Naive thymus-derived CD4-positive, alpha-beta T cell (primary cell): ENCODE measurements around the gene HMCN1. TPM values are rescaled to one million over a fixed set of nuclear protein-coding genes. Genes with fewer than 3 reads are reported as not detected.

Experiments
- ATAC-seq: fragments of 150-1000 bp; cut with Tn5 transposase; 2 replicates; pipeline ENCODE4 v1.10.0; 2021; ENCODE audit warnings: mild to moderate bottlenecking, moderate library complexity
- CTCF ChIA-PET: fragments of 350-600 bp; sonication (Branson Sonifier 250); formaldehyde crosslinking; loops from one replicate; lab custom pipeline; 2021; ENCODE audit warnings: antibody characterized with exemption; lab: Charles Lee
- POLR2A ChIA-PET: fragments of 350-600 bp; sonication (Branson Sonifier 250); formaldehyde crosslinking; loops from one replicate; lab custom pipeline; 2021; ENCODE audit warnings: antibody characterized with exemption, inconsistent platforms; lab: Charles Lee
- DNase-seq, 9 donors: peaks; one replicate each; pipeline versions ENCODE4 v3.0.0 to v3.0.0-alpha.2; 2020 to 2022; ENCODE audit warnings: mixed read lengths in 1 of 9
- H3K27ac ChIP-seq: one replicate; pipeline ENCODE4 v1.7.0; 2013; ENCODE audit warnings: mild to moderate bottlenecking, low read depth, low read length, moderate library complexity
- H3K27me3 ChIP-seq, 2 donors: one replicate each; pipeline ENCODE4 v1.7.0; 2013; ENCODE audit warnings: low read length in 2 of 2, mild to moderate bottlenecking in 2 of 2, moderate library complexity in 2 of 2; ENCODE audit not compliant: control insufficient read depth in 2 of 2, insufficient read depth in 2 of 2
- H3K36me3 ChIP-seq, 3 experiments: 1 replicate in 2 of 3; 2 replicates in 1 of 3; pipeline ENCODE4 v1.7.0; 2013; ENCODE audit warnings: low read length in 3 of 3, mild to moderate bottlenecking in 3 of 3, moderate library complexity in 1 of 3; ENCODE audit not compliant: insufficient read depth in 3 of 3, control insufficient read depth in 2 of 3
- H3K4me1 ChIP-seq, 2 donors: one replicate each; pipeline ENCODE4 v1.7.0; 2013; ENCODE audit warnings: low read length in 2 of 2, mild to moderate bottlenecking in 2 of 2, moderate library complexity in 1 of 2; ENCODE audit not compliant: control insufficient read depth in 2 of 2, insufficient read depth in 2 of 2
- H3K4me3 ChIP-seq: 2 replicates; pipeline ENCODE4 v1.7.0; 2013; ENCODE audit warnings: mild to moderate bottlenecking, low read length
- H3K9me3 ChIP-seq, 3 experiments: 1 replicate in 2 of 3; 2 replicates in 1 of 3; pipeline ENCODE4 v1.7.0; 2013; ENCODE audit warnings: low read length in 3 of 3; ENCODE audit not compliant: control insufficient read depth in 2 of 3
- H3K27ac Mint-ChIP-seq, 9 donors: one replicate each; pipeline ENCODE4 v1.8.0; 2020 to 2022; ENCODE audit warnings: mixed read lengths in 9 of 9, mild to moderate bottlenecking in 8 of 9, moderate library complexity in 5 of 9, inconsistent platforms in 2 of 9
- H3K27me3 Mint-ChIP-seq, 5 donors: one replicate each; pipeline ENCODE4 v1.8.0; 2021 to 2022; ENCODE audit warnings: mixed read lengths in 5 of 5, mild to moderate bottlenecking in 1 of 5
- H3K36me3 Mint-ChIP-seq, 5 donors: one replicate each; pipeline ENCODE4 v1.8.0; 2020 to 2022; ENCODE audit warnings: mixed read lengths in 5 of 5, mild to moderate bottlenecking in 3 of 5, inconsistent platforms in 1 of 5
- H3K4me1 Mint-ChIP-seq, 7 donors: one replicate each; pipeline ENCODE4 v1.8.0; 2020 to 2022; ENCODE audit warnings: mixed read lengths in 7 of 7, mild to moderate bottlenecking in 3 of 7, inconsistent platforms in 1 of 7
- H3K4me3 Mint-ChIP-seq, 10 donors: one replicate each; pipeline ENCODE4 v1.8.0; 2020 to 2022; ENCODE audit warnings: mild to moderate bottlenecking in 10 of 10, mixed read lengths in 10 of 10, moderate library complexity in 6 of 10, inconsistent platforms in 2 of 10
- H3K9me3 Mint-ChIP-seq, 11 donors: one replicate each; pipeline ENCODE4 v1.8.0; 2020 to 2022; ENCODE audit warnings: mixed read lengths in 11 of 11, mild to moderate bottlenecking in 4 of 11, inconsistent platforms in 1 of 11, moderate library complexity in 1 of 11
- intact Hi-C, 2 donors: fragments of 100-400 bp; cut with micrococcal nuclease; formaldehyde crosslinking; loops; one replicate each; pipeline ENCODE4 v1.15.1; 2023
- polyA plus RNA-seq, 2 donors: library from polyadenylated mRNA; unstranded; fragments of 300-500 nt; fragmentation: Illumina TruSeq; gene quantifications; one replicate each; pipeline ENCODE4 v1.2.3, GENCODE V29; 2021
- total RNA-seq, 6 experiments: library from RNA in 5 of 6; stranded (reverse) in 5 of 6; gene quantifications; 1 replicate in 5 of 6; 2 replicates in 1 of 6; pipeline ENCODE4 v1.2.3 and lab custom pipeline; 2021 to 2026

HMCN1 gene
- total and polyA plus RNA-seq, 7 experiments from 2014 or later: under 0.01 to 0.19 (median 0.16) TPM; not detected in 3

GRCh38 chr1:185939142-185939541, 205.0 kb downstream of the HMCN1 start:
- Histone ChIP-seq H3K4me3 (no peak overlapping the region), H3K9me3 (no peaks in the 10 kb centered on the region), H3K36me3 (no peaks in the 10 kb centered on the region), H3K4me1 (no peaks in the 10 kb centered on the region), H3K27ac (no peak overlapping the region), H3K27me3 (no peaks in the 10 kb centered on the region)
- no peak overlapping the region for H3K4me3 Mint-ChIP-seq
- intact Hi-C loops: no loop called here
- ChIA-PET POLR2A (no interaction called here), CTCF (no interaction called here)
- peaks cover 0 to 13% (median 3%) of the 10 kb centered on the region in 5 donors for H3K27me3 Mint-ChIP-seq
- DNase-seq: no peak
- no peaks in the 10 kb centered on the region for H3K4me1 Mint-ChIP-seq
- no peak for ATAC-seq
- H3K36me3 Mint-ChIP-seq: no peaks in the 10 kb centered on the region
- no peak overlapping the region for H3K27ac Mint-ChIP-seq
- peaks cover 0 to 19% (median 4%) of the 10 kb centered on the region in 11 donors for H3K9me3 Mint-ChIP-seq

GRCh38 chr1:185942961-185943360, 208.8 kb downstream of the HMCN1 start:
- H3K27ac ChIP-seq: no peak overlapping the region
- no peaks in the 10 kb centered on the region for H3K4me1 Mint-ChIP-seq
- H3K27me3 Mint-ChIP-seq: peaks cover 0 to 7% (median 0%) of the 10 kb centered on the region in 5 donors
- intact Hi-C loops: no loop called here
- CTCF ChIA-PET: no interaction called here
- H3K36me3 ChIP-seq: no peaks in the 10 kb centered on the region
- H3K36me3 Mint-ChIP-seq: no peaks in the 10 kb centered on the region
- H3K27me3 ChIP-seq: no peaks in the 10 kb centered on the region
- peaks cover 0 to 8% (median 0%) of the 10 kb centered on the region in 11 donors for H3K9me3 Mint-ChIP-seq
- H3K9me3 ChIP-seq: no peaks in the 10 kb centered on the region
- no peak overlapping the region for H3K4me3 ChIP-seq
- no peak for ATAC-seq
- POLR2A ChIA-PET: no interaction called here
- no peaks in the 10 kb centered on the region for H3K4me1 ChIP-seq
- H3K4me3 Mint-ChIP-seq: no peak overlapping the region
- H3K27ac Mint-ChIP-seq: no peak overlapping the region
- no peak for DNase-seq

GRCh38 chr1:185956881-185957280, 222.7 kb downstream of the HMCN1 start:
- ATAC-seq (no peak), DNase-seq (no peak)
- Histone ChIP-seq H3K36me3 (no peaks in the 10 kb centered on the region), H3K4me1 (no peaks in the 10 kb centered on the region), H3K4me3 (no peak overlapping the region), H3K27ac (no peak overlapping the region), H3K27me3 (no peaks in the 10 kb centered on the region), H3K9me3 (no peaks in the 10 kb centered on the region)
- intact Hi-C loops: no loop called here
- H3K27ac Mint-ChIP-seq: no peak overlapping the region
- ChIA-PET POLR2A (no interaction called here), CTCF (no interaction called here)
- no peak overlapping the region for H3K4me3 Mint-ChIP-seq
- H3K27me3 Mint-ChIP-seq: peaks cover 0 to 12% (median 4%) of the 10 kb centered on the region in 5 donors
- H3K9me3 Mint-ChIP-seq: peaks cover 0 to 3% (median 0%) of the 10 kb centered on the region in 11 donors
- no peaks in the 10 kb centered on the region for H3K36me3 Mint-ChIP-seq
- H3K4me1 Mint-ChIP-seq: no peaks in the 10 kb centered on the region

GRCh38 chr1:185957441-185958363, 223.5 kb downstream of the HMCN1 start:
- H3K36me3 ChIP-seq: no peaks in the 10 kb centered on the region
- no peaks in the 10 kb centered on the region for H3K4me1 ChIP-seq
- no peaks in the 10 kb centered on the region for H3K9me3 ChIP-seq
- POLR2A ChIA-PET: no interaction called here
- no peaks in the 10 kb centered on the region for H3K4me1 Mint-ChIP-seq
- H3K4me3 Mint-ChIP-seq: no peak overlapping the region
- no peaks in the 10 kb centered on the region for H3K27me3 ChIP-seq
- ATAC-seq (no peak), DNase-seq (no peak)
- CTCF ChIA-PET: no interaction called here
- H3K27me3 Mint-ChIP-seq: peaks cover 0 to 10% (median 6%) of the 10 kb centered on the region in 5 donors
- intact Hi-C loops: no loop called here
- H3K4me3 ChIP-seq: no peak overlapping the region
- peaks cover 0 to 1% (median 0%) of the 10 kb centered on the region in 11 donors for H3K9me3 Mint-ChIP-seq
- H3K27ac Mint-ChIP-seq: no peak overlapping the region
- H3K36me3 Mint-ChIP-seq: no peaks in the 10 kb centered on the region
- H3K27ac ChIP-seq: no peak overlapping the region

GRCh38 chr1:185960422-185961321, 226.5 kb downstream of the HMCN1 start:
- no peak for ATAC-seq
- DNase-seq: no peak
- Mint-ChIP-seq H3K27me3 (peaks cover 4 to 15% (median 8%) of the 10 kb centered on the region in 5 donors), H3K4me3 (no peak overlapping the region), H3K9me3 (peaks cover 0 to 1% (median 0%) of the 10 kb centered on the region in 11 donors), H3K27ac (no peak overlapping the region), H3K36me3 (no peaks in the 10 kb centered on the region), H3K4me1 (no peaks in the 10 kb centered on the region)
- intact Hi-C loops: loop anchor here in 1 of 2 donors (10.0 kb wide), 1 partner anchor 64 kb away; no protein-coding TSS in a partner anchor
- Histone ChIP-seq H3K27ac (no peak overlapping the region), H3K4me1 (no peaks in the 10 kb centered on the region), H3K36me3 (no peaks in the 10 kb centered on the region), H3K9me3 (no peaks in the 10 kb centered on the region), H3K4me3 (no peak overlapping the region), H3K27me3 (no peaks in the 10 kb centered on the region)
- CTCF ChIA-PET: no interaction called here
- POLR2A ChIA-PET: no interaction called here

GRCh38 chr1:185961664-185962063, 227.5 kb downstream of the HMCN1 start:
- no peaks in the 10 kb centered on the region for H3K4me1 Mint-ChIP-seq
- no peaks in the 10 kb centered on the region for H3K27me3 ChIP-seq
- peaks cover 0 to 1% (median 0%) of the 10 kb centered on the region in 11 donors for H3K9me3 Mint-ChIP-seq
- no peak overlapping the region for H3K4me3 ChIP-seq
- H3K27ac Mint-ChIP-seq: no peak overlapping the region
- no peaks in the 10 kb centered on the region for H3K36me3 Mint-ChIP-seq
- no peak for DNase-seq
- POLR2A ChIA-PET: no interaction called here
- H3K27ac ChIP-seq: no peak overlapping the region
- no peaks in the 10 kb centered on the region for H3K36me3 ChIP-seq
- intact Hi-C loops: loop anchor here in 1 of 2 donors (10.0 kb wide), 1 partner anchor 63 kb away; no protein-coding TSS in a partner anchor
- CTCF ChIA-PET: no interaction called here
- no peak for ATAC-seq
- no peaks in the 10 kb centered on the region for H3K4me1 ChIP-seq
- peaks cover 4 to 15% (median 8%) of the 10 kb centered on the region in 5 donors for H3K27me3 Mint-ChIP-seq
- H3K9me3 ChIP-seq: no peaks in the 10 kb centered on the region
- no peak overlapping the region for H3K4me3 Mint-ChIP-seq
